Keratinocyte (primary cell): ENCODE data around the gene SH3PXD2A. TPM values are rescaled to one million over a fixed set of nuclear protein-coding genes. Genes with fewer than 3 reads are reported as not detected.
A peak's percentile ranks its signal among the peaks of the same experiment; 100 is the strongest.

Experiments
- DNase-seq: peaks from one replicate; pipeline ENCODE4 v3.0.0-alpha.2; 2011; ENCODE audit warnings: low read depth, missing footprints, low spot score
- FAIRE-seq: peaks from 2 replicates; lab custom pipeline; 2011; peaks lifted over from hg19 to GRCh38; lab: Jason Lieb, UNC
- H2AFZ ChIP-seq: 2 replicates; pipeline ENCODE4 v1.6.0; 2012; ENCODE audit warnings: low read length, control low read depth, inconsistent platforms; ENCODE audit not compliant: control insufficient read depth
- H3K27ac ChIP-seq: 2 replicates; pipeline ENCODE4 v1.5.1; 2011; ENCODE audit warnings: low read length; ENCODE audit not compliant: control insufficient read depth, insufficient read depth
- H3K27me3 ChIP-seq: 3 replicates; pipeline ENCODE4 v1.6.0; 2011; ENCODE audit warnings: low read length; ENCODE audit not compliant: control insufficient read depth, insufficient read depth; ENCODE audit errors: extremely low read depth
- H3K36me3 ChIP-seq, 2 experiments: 2 replicates in 1 of 2; 3 replicates in 1 of 2; pipeline ENCODE4 v1.5.1; 2011; ENCODE audit warnings: low read length in 2 of 2, mild to moderate bottlenecking in 1 of 2; ENCODE audit not compliant: control insufficient read depth in 2 of 2, insufficient read depth in 2 of 2; ENCODE audit errors: extremely low read depth in 1 of 2
- H3K4me1 ChIP-seq: 3 replicates; pipeline ENCODE4 v1.5.1; 2011; ENCODE audit warnings: low read length; ENCODE audit not compliant: control insufficient read depth, insufficient read depth; ENCODE audit errors: extremely low read depth
- H3K4me2 ChIP-seq: 3 replicates; pipeline ENCODE4 v1.6.0; 2011; ENCODE audit warnings: low read depth, low read length; ENCODE audit not compliant: control insufficient read depth, insufficient read depth; ENCODE audit errors: extremely low read depth
- H3K4me3 ChIP-seq, 3 experiments: fragments of 200-600 bp in 1 of 3; sonication (generic) in 1 of 3; 2 replicates in 2 of 3; 3 replicates in 1 of 3; pipeline ENCODE4 v1.5.1; 2011 to 2016; ENCODE audit warnings: low read length in 3 of 3, mild to moderate bottlenecking in 3 of 3, control low read depth in 2 of 3, inconsistent platforms in 1 of 3, low read depth in 1 of 3, mixed read lengths in 1 of 3, mixed run types in 1 of 3, moderate library complexity in 1 of 3; ENCODE audit not compliant: control insufficient read depth in 2 of 3, insufficient read depth in 2 of 3; ENCODE audit errors: extremely low read depth in 1 of 3
- H3K79me2 ChIP-seq: 2 replicates; pipeline ENCODE4 v1.6.0; 2012; ENCODE audit warnings: low read length; ENCODE audit not compliant: control insufficient read depth, insufficient read depth
- H3K9ac ChIP-seq: 3 replicates; pipeline ENCODE4 v1.6.0; 2011; ENCODE audit warnings: low read length; ENCODE audit not compliant: control insufficient read depth, insufficient read depth; ENCODE audit errors: extremely low read depth
- H3K9me1 ChIP-seq: 3 replicates; pipeline ENCODE4 v1.6.0; 2011; ENCODE audit warnings: low read length; ENCODE audit not compliant: control insufficient read depth, insufficient read depth; ENCODE audit errors: extremely low read depth
- H3K9me3 ChIP-seq: 2 replicates; pipeline ENCODE4 v1.5.1; 2012; ENCODE audit warnings: low read depth, low read length; ENCODE audit not compliant: control insufficient read depth
- H4K20me1 ChIP-seq: 3 replicates; pipeline ENCODE4 v1.6.0; 2011; ENCODE audit warnings: low read length; ENCODE audit not compliant: control insufficient read depth, insufficient read depth; ENCODE audit errors: extremely low read depth
- EZH2 ChIP-seq: IDR thresholded peaks from one replicate; pipeline ENCODE4 v1.6.1; 2012; ENCODE audit warnings: inconsistent platforms, mild to moderate bottlenecking, low read length, moderate library complexity
- dilution Hi-C: fragments of 300-500 bp; cut with MboI; formaldehyde crosslinking; loops from one replicate; pipeline ENCODE4 v1.7.0; 2020; ENCODE audit warnings: low sequenced_read_pairs; ENCODE audit not compliant: extremely low pct_ligation_motif_present
- polyA plus RNA-seq, 5 experiments: library from polyadenylated mRNA; depleted of rRNA in 3 of 5; stranded (reverse) in 3 of 5; stranded (forward) in 1 of 5; unstranded in 1 of 5; fragments of >200 nt; gene quantifications; 1 replicate in 1 of 5; 2 replicates in 3 of 5; 3 replicates in 1 of 5; pipeline versions ENCODE4 v1.2.1 to v1.2.3, GENCODE V29; 2011 to 2012; ENCODE audit warnings: missing spikeins in 2 of 5, low read depth in 1 of 5, low replicate concordance in 1 of 5
- TF ChIP-seq, protein P1 (sequence below), 3 experiments: IDR thresholded peaks in 1 of 3; conservative IDR thresholded peaks in 1 of 3; optimal IDR thresholded peaks in 1 of 3; 2 replicates in 2 of 3; 3 replicates in 1 of 3; pipeline versions ENCODE3 to v1.5.1; 2011; ENCODE audit warnings: low read length in 3 of 3, mild to moderate bottlenecking in 3 of 3, moderate library complexity in 2 of 3, control low read depth in 1 of 3, inconsistent platforms in 1 of 3; ENCODE audit not compliant: insufficient read depth in 2 of 3; ENCODE audit errors: extremely low read depth in 1 of 3

The SH3PXD2A gene
- polyA plus RNA-seq, 1 donor (not counting 4 experiments of a cell fraction or from before 2014, with no cell fraction given): 33.9 TPM

DNA sequence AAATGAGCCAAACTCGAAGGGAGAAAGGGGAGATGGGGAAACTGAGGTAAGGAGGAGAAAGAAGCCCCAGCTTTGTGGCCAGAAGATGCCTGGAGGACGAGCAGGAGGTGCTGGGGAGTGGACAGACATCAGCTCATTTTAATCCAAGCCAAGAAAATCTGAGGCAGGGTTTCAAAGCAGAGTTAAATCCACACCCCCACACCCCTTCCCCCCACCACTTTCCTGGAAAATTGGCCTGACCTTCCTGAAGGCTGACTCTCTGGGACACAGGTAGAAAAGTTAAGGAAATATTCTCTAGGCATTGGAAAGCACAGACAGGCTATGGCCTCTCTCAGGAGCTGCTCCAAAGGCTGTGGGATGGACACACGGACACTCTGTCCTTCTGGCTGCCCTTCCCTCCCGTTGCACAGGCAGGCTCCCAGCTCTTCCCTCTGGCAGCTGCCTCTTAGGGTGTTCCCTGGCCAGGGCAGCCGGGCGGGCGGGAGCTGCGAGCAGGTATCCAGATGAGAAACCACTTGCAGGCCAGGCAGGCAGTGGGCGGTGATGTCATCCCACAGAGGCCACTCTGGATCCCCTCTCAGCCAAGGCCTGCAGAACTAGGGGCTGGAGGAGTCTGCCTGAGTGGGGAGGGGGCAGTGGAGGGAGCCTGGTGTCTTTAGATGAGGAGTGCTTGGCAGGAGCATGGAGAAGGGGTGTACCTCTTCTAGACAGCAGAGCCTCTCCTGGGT lies 190.1 kb downstream of the SH3PXD2A start:
- Histone ChIP-seq H4K20me1 (peaks cover 17% of the 10 kb centered on the region), H3K9me3 (no peaks in the 10 kb centered on the region), H3K9me1 (peaks cover 4% of the 10 kb centered on the region), H3K4me2 (no peak overlapping the region), H2AFZ (no peak overlapping the region), H3K4me1 (peaks cover 30% of the 10 kb centered on the region), H3K36me3 (peaks cover 36 to 52% of the 10 kb centered on the region in 2 experiments), H3K79me2 (peaks cover 54% of the 10 kb centered on the region), H3K9ac (no peak overlapping the region), H3K27ac (no peak overlapping the region), H3K4me3 (no peak overlapping the region), H3K27me3 (no peaks in the 10 kb centered on the region)
- FAIRE-seq (no peak), DNase-seq (no peak)
- dilution Hi-C loops: no loop called here
- TF ChIP-seq, protein P1, sequence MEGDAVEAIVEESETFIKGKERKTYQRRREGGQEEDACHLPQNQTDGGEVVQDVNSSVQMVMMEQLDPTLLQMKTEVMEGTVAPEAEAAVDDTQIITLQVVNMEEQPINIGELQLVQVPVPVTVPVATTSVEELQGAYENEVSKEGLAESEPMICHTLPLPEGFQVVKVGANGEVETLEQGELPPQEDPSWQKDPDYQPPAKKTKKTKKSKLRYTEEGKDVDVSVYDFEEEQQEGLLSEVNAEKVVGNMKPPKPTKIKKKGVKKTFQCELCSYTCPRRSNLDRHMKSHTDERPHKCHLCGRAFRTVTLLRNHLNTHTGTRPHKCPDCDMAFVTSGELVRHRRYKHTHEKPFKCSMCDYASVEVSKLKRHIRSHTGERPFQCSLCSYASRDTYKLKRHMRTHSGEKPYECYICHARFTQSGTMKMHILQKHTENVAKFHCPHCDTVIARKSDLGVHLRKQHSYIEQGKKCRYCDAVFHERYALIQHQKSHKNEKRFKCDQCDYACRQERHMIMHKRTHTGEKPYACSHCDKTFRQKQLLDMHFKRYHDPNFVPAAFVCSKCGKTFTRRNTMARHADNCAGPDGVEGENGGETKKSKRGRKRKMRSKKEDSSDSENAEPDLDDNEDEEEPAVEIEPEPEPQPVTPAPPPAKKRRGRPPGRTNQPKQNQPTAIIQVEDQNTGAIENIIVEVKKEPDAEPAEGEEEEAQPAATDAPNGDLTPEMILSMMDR (optimal IDR thresholded peaks at IDR 0.05 in 1 of 3, IDR thresholded peaks at IDR 0.05 in 1 of 3, conservative IDR thresholded peaks at IDR 0.05 in 1 of 3; ENCODE audit: extremely low read depth in 1 of 3, insufficient read depth in 2 of 3, low read length in 3 of 3): no peak
- TF ChIP-seq EZH2: no peak

DNA sequence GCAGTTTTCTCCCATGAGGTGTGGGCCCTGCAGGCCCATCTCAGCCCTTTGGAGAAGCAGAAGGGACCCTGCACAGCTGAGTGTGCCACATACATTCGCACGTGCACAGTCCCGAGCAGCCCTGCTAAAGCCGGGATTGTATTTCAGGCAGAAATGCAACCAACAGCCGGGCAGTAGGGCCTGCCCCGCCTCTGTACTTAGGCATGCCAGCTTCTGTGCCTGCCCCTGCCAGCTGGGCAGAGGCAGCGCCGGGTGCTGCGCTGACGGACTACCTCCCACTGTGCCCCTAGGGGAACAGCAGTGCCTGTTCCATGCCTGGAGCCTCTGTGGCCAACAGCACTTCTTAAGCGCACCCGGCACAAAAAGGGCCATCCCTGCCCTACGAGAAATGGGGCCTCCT lies 191.6 kb downstream of the SH3PXD2A start:
- no peaks in the 10 kb centered on the region for H3K9me3 ChIP-seq
- DNase-seq (no peak), FAIRE-seq (peak; percentile 39)
- peaks cover 59% of the 10 kb centered on the region for H3K79me2 ChIP-seq
- no peak overlapping the region for H3K27ac ChIP-seq
- no peaks in the 10 kb centered on the region for H3K27me3 ChIP-seq
- peaks cover 20% of the 10 kb centered on the region for H3K4me1 ChIP-seq
- peaks cover 40 to 53% of the 10 kb centered on the region in 2 experiments for H3K36me3 ChIP-seq
- no peak overlapping the region for H3K4me2 ChIP-seq
- TF ChIP-seq, protein P1 (optimal IDR thresholded peaks at IDR 0.05 in 1 of 3, IDR thresholded peaks at IDR 0.05 in 1 of 3, conservative IDR thresholded peaks at IDR 0.05 in 1 of 3; ENCODE audit: extremely low read depth in 1 of 3, insufficient read depth in 2 of 3, low read length in 3 of 3): no peak
- no peak for TF ChIP-seq EZH2
- no peaks in the 10 kb centered on the region for H3K9me1 ChIP-seq
- dilution Hi-C loops: no loop called here
- no peak overlapping the region for H3K9ac ChIP-seq
- no peak overlapping the region for H2AFZ ChIP-seq
- no peak overlapping the region for H3K4me3 ChIP-seq
- peaks cover 12% of the 10 kb centered on the region for H4K20me1 ChIP-seq
